B cell (primary cell): Measurements from ENCODE around the gene TIAM1. TPM values are rescaled to one million over a fixed set of nuclear protein-coding genes. Genes with fewer than 3 reads are reported as not detected.

Source experiments
- ATAC-seq: fragments of 200-7000 bp; cut with Tn5 transposase; one replicate; pipeline ENCODE4 v1.10.0; 2021; ENCODE audit warnings: low read depth, mild to moderate bottlenecking, moderate number of reproducible peaks, moderate library complexity
- CTCF ChIA-PET: fragments of 350-600 bp; sonication (Branson Sonifier 250); formaldehyde crosslinking; loops from one replicate; lab custom pipeline; 2021; ENCODE audit warnings: antibody characterized with exemption, inconsistent platforms; lab: Charles Lee
- POLR2A ChIA-PET: fragments of 350-600 bp; sonication (Branson Sonifier 250); formaldehyde crosslinking; loops from one replicate; lab custom pipeline; 2021; ENCODE audit warnings: antibody characterized with exemption; lab: Charles Lee
- DNase-seq: peaks from one replicate; pipeline ENCODE4 v3.0.0; 2013
- H2AFZ ChIP-seq: 2 replicates; pipeline ENCODE4 v1.6.1; 2012; ENCODE audit warnings: mild to moderate bottlenecking, low read depth, low read length; ENCODE audit not compliant: insufficient read depth, poor library complexity, severe bottlenecking
- H3K27ac ChIP-seq, 2 donors: 1 replicate in 1 of 2; 2 replicates in 1 of 2; pipeline ENCODE4 v1.5.1; 2012 to 2013; ENCODE audit warnings: low read length in 2 of 2, mild to moderate bottlenecking in 2 of 2, moderate library complexity in 1 of 2
- H3K27me3 ChIP-seq, 4 experiments: fragments of 200-600 bp in 1 of 4; sonication (generic) in 1 of 4; replicated peaks in 1 of 4; 1 replicate in 2 of 4; 2 replicates in 2 of 4; pipeline versions ENCODE4 v1.6.1 to v1.7.0; 2013 to 2016; ENCODE audit warnings: low read length in 3 of 4, mild to moderate bottlenecking in 2 of 4, mixed read lengths in 1 of 4, moderate library complexity in 1 of 4; ENCODE audit not compliant: insufficient read depth in 4 of 4, control insufficient read depth in 3 of 4; ENCODE audit errors: control extremely low read depth in 1 of 4
- H3K36me3 ChIP-seq, 2 experiments: replicated peaks in 1 of 2; 1 replicate in 1 of 2; 2 replicates in 1 of 2; pipeline versions ENCODE4 v1.6.1 to v1.7.1; 2013; ENCODE audit warnings: low read length in 1 of 2; ENCODE audit not compliant: insufficient read depth in 2 of 2, control insufficient read depth in 1 of 2; ENCODE audit errors: control extremely low read depth in 1 of 2, extremely low read depth in 1 of 2
- H3K4me1 ChIP-seq, 2 donors: fragments of 200-600 bp in 1 of 2; sonication (generic) in 1 of 2; 1 replicate in 1 of 2; 2 replicates in 1 of 2; pipeline versions ENCODE4 v1.5.1 to v1.6.1; 2013 to 2017; ENCODE audit warnings: low read length in 2 of 2; ENCODE audit not compliant: control insufficient read depth in 2 of 2, insufficient read depth in 2 of 2
- H3K4me2 ChIP-seq: replicated peaks from 2 replicates; pipeline ENCODE3; 2012; ENCODE audit warnings: mild to moderate bottlenecking, low read depth, low read length; ENCODE audit not compliant: poor library complexity, severe bottlenecking
- H3K4me3 ChIP-seq, 5 experiments: fragments of 200-600 bp in 1 of 5; sonication (generic) in 1 of 5; 1 replicate in 3 of 5; 2 replicates in 2 of 5; pipeline versions ENCODE4 v1.5.1 to v1.7.0; 2011 to 2016; ENCODE audit warnings: low read length in 4 of 5, mild to moderate bottlenecking in 4 of 5, low read depth in 2 of 5, control low read depth in 1 of 5, moderate library complexity in 1 of 5; ENCODE audit not compliant: insufficient read depth in 1 of 5; ENCODE audit errors: control extremely low read depth in 1 of 5, extremely low read depth in 1 of 5
- H3K79me2 ChIP-seq: fragments of 200-600 bp; sonication (generic); one replicate; pipeline ENCODE4 v1.6.0; 2016; ENCODE audit warnings: low read length; ENCODE audit not compliant: control insufficient read depth, insufficient read depth
- H3K9ac ChIP-seq: fragments of 200-600 bp; sonication (generic); 2 replicates; pipeline ENCODE4 v1.6.1; 2017; ENCODE audit warnings: mild to moderate bottlenecking, low read length, moderate library complexity
- H3K9me3 ChIP-seq, 3 donors: one replicate each; pipeline versions ENCODE4 v1.6.1 to v1.7.1; 2013; ENCODE audit warnings: low read length in 2 of 3; ENCODE audit not compliant: control insufficient read depth in 2 of 3, insufficient read depth in 1 of 3; ENCODE audit errors: control extremely low read depth in 1 of 3
- H4K20me1 ChIP-seq: 2 replicates; pipeline ENCODE4 v1.6.0; 2012; ENCODE audit warnings: mild to moderate bottlenecking, low read length; ENCODE audit not compliant: insufficient read depth, control insufficient read depth, poor library complexity, severe bottlenecking
- H3K27ac Mint-ChIP-seq: one replicate; pipeline ENCODE4 v1.8.0; 2021; ENCODE audit warnings: mixed read lengths
- H3K27me3 Mint-ChIP-seq: one replicate; pipeline ENCODE4 v1.8.0; 2021; ENCODE audit warnings: mixed read lengths
- H3K4me1 Mint-ChIP-seq: one replicate; pipeline ENCODE4 v1.8.0; 2021; ENCODE audit warnings: mixed read lengths
- H3K4me3 Mint-ChIP-seq: one replicate; pipeline ENCODE4 v1.8.0; 2021; ENCODE audit warnings: mixed read lengths
- H3K9me3 Mint-ChIP-seq: one replicate; pipeline ENCODE4 v1.8.0; 2022; ENCODE audit warnings: mixed read lengths; ENCODE audit not compliant: insufficient read depth
- EZH2 ChIP-seq: IDR thresholded peaks from 2 replicates; pipeline ENCODE4 v1.6.1; 2012; ENCODE audit warnings: borderline replicate concordance, low read depth, mild to moderate bottlenecking, moderate library complexity, low read length; ENCODE audit not compliant: insufficient read depth, poor library complexity, severe bottlenecking
- WGBS: methylation state at CpG from one replicate; pipeline ENCODE4 v1.1.5; 2013; ENCODE audit warnings: missing lambda C conversion rate; ENCODE audit not compliant: insufficient coverage; 5-methylcytosine and 5-hydroxymethylcytosine counted together
- intact Hi-C: fragments of 100-400 bp; cut with micrococcal nuclease; formaldehyde crosslinking; loops from one replicate; pipeline ENCODE4 v1.10.0; 2022
- polyA plus RNA-seq: library from polyadenylated mRNA; depleted of rRNA; stranded (reverse); fragments of >200 nt; gene quantifications from 2 replicates; pipeline ENCODE4 v1.2.3, GENCODE V29; 2012
- total RNA-seq, 2 donors: library from RNA; stranded (reverse); fragments of 120-200 nt in 1 of 2; gene quantifications; 1 replicate in 1 of 2; 2 replicates in 1 of 2; pipeline versions ENCODE4 v1.2.3 to v1.2.4, GENCODE V29; 2013 to 2022
- TF ChIP-seq, protein P1 (sequence below): fragments of 200-600 bp; IDR thresholded peaks from one replicate; pipeline ENCODE4 v1.8.0; 2022; ENCODE audit warnings: antibody characterized with exemption, mild to moderate bottlenecking

Gene TIAM1
- total and polyA plus RNA-seq, 2 donors (not counting 1 experiment from before 2014, with no cell fraction given): 0.51 to 1.0 TPM

DNA sequence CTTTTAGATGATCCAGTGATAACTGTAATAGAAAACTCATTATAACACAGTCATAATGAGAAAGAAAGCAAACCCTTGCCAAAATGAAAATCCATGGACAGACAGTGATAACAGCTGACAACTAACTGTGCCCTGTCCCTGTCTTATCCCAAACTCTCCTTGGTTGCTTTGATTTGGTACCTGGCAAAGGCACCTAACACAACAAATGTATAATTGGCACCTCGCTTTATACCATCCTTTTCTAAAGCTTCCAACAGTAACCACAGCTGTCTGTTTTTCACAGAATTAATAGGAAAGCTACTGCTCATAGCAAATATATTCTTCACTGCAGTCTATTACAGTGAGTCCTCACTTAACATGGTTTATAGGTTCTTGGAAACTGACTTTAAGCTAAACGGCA is 187.4 kb downstream of the TIAM1 start:
- Histone ChIP-seq H3K9ac (no peak overlapping the region), H3K27ac (no peak overlapping the region), H3K4me2 (no peak overlapping the region), H2AFZ (no peak overlapping the region), H3K4me1 (no peaks in the 10 kb centered on the region), H3K36me3 (no peaks in the 10 kb centered on the region), H3K4me3 (no peak overlapping the region), H3K27me3 (no peaks in the 10 kb centered on the region), H4K20me1 (no peaks in the 10 kb centered on the region), H3K79me2 (no peaks in the 10 kb centered on the region), H3K9me3 (peaks cover 2 to 17% (median 13%) of the 10 kb centered on the region in 3 donors)
- ATAC-seq (no peak), DNase-seq (no peak)
- no peaks in the 10 kb centered on the region for H3K27me3 Mint-ChIP-seq
- peaks cover 3% of the 10 kb centered on the region for H3K9me3 Mint-ChIP-seq
- POLR2A ChIA-PET: no interaction called here
- H3K27ac Mint-ChIP-seq: no peak overlapping the region
- peaks cover 4% of the 10 kb centered on the region for H3K4me1 Mint-ChIP-seq
- WGBS: 100% methylated on average over 1 of the region's 2 CpGs
- CTCF ChIA-PET: no interaction called here
- no peak overlapping the region for H3K4me3 Mint-ChIP-seq
- intact Hi-C loops: no loop called here
- TF ChIP-seq, protein P1, sequence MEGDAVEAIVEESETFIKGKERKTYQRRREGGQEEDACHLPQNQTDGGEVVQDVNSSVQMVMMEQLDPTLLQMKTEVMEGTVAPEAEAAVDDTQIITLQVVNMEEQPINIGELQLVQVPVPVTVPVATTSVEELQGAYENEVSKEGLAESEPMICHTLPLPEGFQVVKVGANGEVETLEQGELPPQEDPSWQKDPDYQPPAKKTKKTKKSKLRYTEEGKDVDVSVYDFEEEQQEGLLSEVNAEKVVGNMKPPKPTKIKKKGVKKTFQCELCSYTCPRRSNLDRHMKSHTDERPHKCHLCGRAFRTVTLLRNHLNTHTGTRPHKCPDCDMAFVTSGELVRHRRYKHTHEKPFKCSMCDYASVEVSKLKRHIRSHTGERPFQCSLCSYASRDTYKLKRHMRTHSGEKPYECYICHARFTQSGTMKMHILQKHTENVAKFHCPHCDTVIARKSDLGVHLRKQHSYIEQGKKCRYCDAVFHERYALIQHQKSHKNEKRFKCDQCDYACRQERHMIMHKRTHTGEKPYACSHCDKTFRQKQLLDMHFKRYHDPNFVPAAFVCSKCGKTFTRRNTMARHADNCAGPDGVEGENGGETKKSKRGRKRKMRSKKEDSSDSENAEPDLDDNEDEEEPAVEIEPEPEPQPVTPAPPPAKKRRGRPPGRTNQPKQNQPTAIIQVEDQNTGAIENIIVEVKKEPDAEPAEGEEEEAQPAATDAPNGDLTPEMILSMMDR: no peak
- TF ChIP-seq EZH2: no peak

DNA sequence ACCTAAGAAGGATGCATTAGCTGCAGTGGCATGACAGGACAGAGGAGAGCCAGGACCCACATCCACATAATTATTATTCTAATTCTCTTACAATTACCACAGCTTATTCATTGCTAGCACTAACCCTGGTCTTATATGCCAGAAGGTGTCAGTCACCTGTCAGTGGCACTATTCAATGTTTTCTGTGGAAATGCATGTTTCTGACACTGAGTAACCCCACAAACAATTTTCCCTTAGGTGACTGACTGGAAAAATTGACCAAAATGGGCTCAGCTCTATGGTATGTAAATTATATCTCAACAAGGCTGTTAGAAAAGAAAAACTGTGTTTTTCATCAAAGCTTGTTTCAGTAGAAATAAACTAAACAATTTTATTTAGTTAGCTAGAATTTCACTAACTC is 187.9 kb downstream of the TIAM1 start:
- POLR2A ChIA-PET: no interaction called here

More for the DNA sequence above, 187.9 kb downstream of the TIAM1 start:
- H3K9me3 Mint-ChIP-seq: peaks cover 3% of the 10 kb centered on the region
- H3K27ac Mint-ChIP-seq: no peak overlapping the region
- Histone ChIP-seq H3K27ac (no peak overlapping the region), H3K36me3 (no peaks in the 10 kb centered on the region), H3K4me2 (no peak overlapping the region), H4K20me1 (no peaks in the 10 kb centered on the region), H2AFZ (no peak overlapping the region), H3K9ac (no peak overlapping the region), H3K4me3 (no peak overlapping the region), H3K9me3 (peaks cover 2 to 17% (median 13%) of the 10 kb centered on the region in 3 donors), H3K4me1 (no peaks in the 10 kb centered on the region), H3K27me3 (no peaks in the 10 kb centered on the region), H3K79me2 (no peaks in the 10 kb centered on the region)
- H3K4me1 Mint-ChIP-seq: peaks cover 4% of the 10 kb centered on the region
- DNase-seq (no peak), ATAC-seq (no peak)
- H3K4me3 Mint-ChIP-seq: no peak overlapping the region
- no peak for TF ChIP-seq EZH2
- TF ChIP-seq, protein P1: no peak
- intact Hi-C loops: no loop called here
- no peaks in the 10 kb centered on the region for H3K27me3 Mint-ChIP-seq
- CTCF ChIA-PET: interaction anchor here (0.7 kb wide), 1 partner anchor 57 kb away, joined by 3 read pairs; no protein-coding TSS in a partner anchor
